Ishikawa (cell line): ENCODE measurements around the gene LRRC30.

ENCODE experiments used
- CEBPB ChIP-seq: IDR thresholded peaks from 2 replicates; pipeline ENCODE4 v1.6.1; 2012
- CREB1 ChIP-seq: IDR thresholded peaks from 2 replicates; pipeline ENCODE4 v1.6.1; 2012; ENCODE audit warnings: low read depth
- EGR1 ChIP-seq: IDR thresholded peaks from 2 replicates; pipeline ENCODE4 v1.6.1; 2012
- EP300 ChIP-seq: IDR thresholded peaks from 2 replicates; pipeline ENCODE4 v1.6.1; 2012; ENCODE audit warnings: borderline replicate concordance
- FOXM1 ChIP-seq: IDR thresholded peaks from 2 replicates; pipeline ENCODE4 v1.6.1; 2012; ENCODE audit warnings: low read depth, borderline replicate concordance
- MAX ChIP-seq: IDR thresholded peaks from 2 replicates; pipeline ENCODE4 v1.6.1; 2012
- NFIC ChIP-seq: IDR thresholded peaks from 2 replicates; pipeline ENCODE4 v1.6.1; 2012
- RAD21 ChIP-seq: IDR thresholded peaks from 2 replicates; pipeline ENCODE4 v1.6.1; 2012; ENCODE audit warnings: low read depth
- REST ChIP-seq: IDR thresholded peaks from 2 replicates; pipeline ENCODE4 v1.6.1; 2012; ENCODE audit warnings: low read depth, mild to moderate bottlenecking
- TAF1 ChIP-seq: IDR thresholded peaks from 2 replicates; pipeline ENCODE4 v1.6.1; 2012; ENCODE audit warnings: low read depth, mild to moderate bottlenecking
- TEAD4 ChIP-seq: IDR thresholded peaks from 2 replicates; pipeline ENCODE4 v1.6.1; 2012
- YY1 ChIP-seq: IDR thresholded peaks from 2 replicates; pipeline ENCODE4 v1.6.1; 2012; ENCODE audit warnings: low read depth
- ZBTB7A ChIP-seq: IDR thresholded peaks from 2 replicates; pipeline ENCODE4 v1.6.1; 2012; ENCODE audit warnings: low read depth

Gene LRRC30

GRCh38 chr18:7255643-7256042, 24.8 kb downstream of the LRRC30 start:
- TF ChIP-seq TEAD4 (no peak), TAF1 (no peak), REST (no peak), CEBPB (no peak), ZBTB7A (no peak)

- no peak for TF ChIP-seq ZBTB7A
- TF ChIP-seq MAX, result no peak
- TF ChIP-seq CEBPB, result no peak
- TF ChIP-seq YY1, result no peak
Observed at GRCh38 chr18:7256618-7257425, 25.9 kb downstream of the LRRC30 start.

GRCh38 chr18:7257426-7257740, 26.5 kb downstream of the LRRC30 start:
- no peak for TF ChIP-seq TAF1

GRCh38 chr18:7259475-7259874, 28.6 kb downstream of the LRRC30 start:
- TF ChIP-seq CEBPB, result no peak
- TF ChIP-seq CREB1, result no peak
- no peak for TF ChIP-seq EP300
- TF ChIP-seq REST, result no peak
- no peak for TF ChIP-seq EGR1
- TF ChIP-seq ZBTB7A, result no peak
- no peak for TF ChIP-seq RAD21
- no peak for TF ChIP-seq TEAD4

GRCh38 chr18:7261199-7261598, 30.3 kb downstream of the LRRC30 start:
- no peak for TF ChIP-seq EP300
- TF ChIP-seq CEBPB, result no peak
- no peak for TF ChIP-seq EGR1
- TF ChIP-seq MAX, result no peak

- no peak for TF ChIP-seq REST
Observed at GRCh38 chr18:7267973-7268372, 37.1 kb downstream of the LRRC30 start.

GRCh38 chr18:7269942-7270341, 39.1 kb downstream of the LRRC30 start:
- TF ChIP-seq MAX (no peak), NFIC (no peak), CEBPB (no peak), TEAD4 (no peak), EP300 (no peak), EGR1 (no peak), REST (no peak), YY1 (no peak), FOXM1 (no peak)
